Body of pancreas (tissue), 4 donors: ENCODE measurements around the gene ADGRE3.

Source experiments
- CTCF ChIP-seq, 7 experiments: fragments of 450-650 bp in 4 of 7; fragments of 200-600 bp in 3 of 7; sonication (generic) in 3 of 7; IDR thresholded peaks; one replicate each; pipeline ENCODE4 v1.5.1; 2016 to 2019; ENCODE audit warnings: antibody characterized with exemption in 7 of 7
- POLR2A ChIP-seq, 3 donors: fragments of 450-650 bp; IDR thresholded peaks; one replicate each; pipeline ENCODE4 v1.6.1; 2016; ENCODE audit warnings: antibody characterized with exemption in 3 of 3, mild to moderate bottlenecking in 2 of 3

GRCh38 chr19:14704450-14704849, 29.8 kb upstream of the ADGRE3 start:
- no peak for TF ChIP-seq CTCF (IDR thresholded peaks at IDR 0.05)
- TF ChIP-seq POLR2A (IDR thresholded peaks at IDR 0.05) = no peak
